K562 (cell line): ENCODE data around the gene ISYNA1. TPM values are rescaled to one million over a fixed set of nuclear protein-coding genes. Genes with fewer than 3 reads are reported as not detected.

ENCODE experiments used
- BCOR ChIP-seq: fragments of 450-650 bp; IDR thresholded peaks from 2 replicates; pipeline ENCODE4 v1.6.1; 2016
- EHMT2 ChIP-seq: fragments of 450-650 bp; IDR thresholded peaks from 2 replicates; pipeline ENCODE4 v1.6.1; 2018; ENCODE audit warnings: antibody characterized with exemption
- ESRRA ChIP-seq: fragments of 450-650 bp; IDR thresholded peaks from 2 replicates; pipeline ENCODE4 v1.6.1; 2014; ENCODE audit warnings: low read depth, mild to moderate bottlenecking, moderate library complexity, borderline replicate concordance
- ETS2 ChIP-seq: IDR thresholded peaks from 2 replicates; pipeline ENCODE4 v1.6.1; 2016; ENCODE audit warnings: borderline replicate concordance, missing genetic modification characterization, mild to moderate bottlenecking, moderate library complexity, missing compliant biosample characterization; ENCODE audit not compliant: poor library complexity, severe bottlenecking
- EWSR1 ChIP-seq: fragments of 450-650 bp; IDR thresholded peaks from 2 replicates; pipeline ENCODE4 v1.6.1; 2018; ENCODE audit warnings: borderline replicate concordance, mild to moderate bottlenecking, low read depth, moderate library complexity; ENCODE audit not compliant: partially characterized antibody
- GABPB1 ChIP-seq: sonication (generic); formaldehyde crosslinking; IDR thresholded peaks from 2 replicates; pipeline ENCODE4 v1.8.0; 2022; ENCODE audit warnings: mild to moderate bottlenecking, missing genetic modification reagents
- GABPB2 ChIP-seq: fragments of 250-450 bp; sonication (Bioruptor Pico); conservative IDR thresholded peaks from 2 replicates; pipeline ENCODE4 v1.5.1; 2021; ENCODE audit warnings: mild to moderate bottlenecking
- GTF2A2 ChIP-seq: IDR thresholded peaks from 2 replicates; pipeline ENCODE4 v1.6.1; 2016; ENCODE audit warnings: mild to moderate bottlenecking, missing genetic modification characterization, missing compliant biosample characterization
- KDM1A ChIP-seq, 2 experiments: fragments of 450-650 bp; IDR thresholded peaks; 2 replicates each; pipeline ENCODE4 v1.6.1; 2016; ENCODE audit warnings: mild to moderate bottlenecking in 2 of 2
- NCOA4 ChIP-seq: fragments of 450-650 bp; IDR thresholded peaks from 2 replicates; pipeline ENCODE4 v1.6.1; 2018; ENCODE audit warnings: mild to moderate bottlenecking; ENCODE audit not compliant: partially characterized antibody
- PRMT5 ChIP-seq: sonication (generic); formaldehyde crosslinking; IDR thresholded peaks from 2 replicates; pipeline ENCODE4 v1.5.0; 2020; ENCODE audit warnings: missing genetic modification reagents
- RAD21 ChIP-seq, 2 experiments: fragments of 250-450 bp in 1 of 2; fragments of 450-650 bp in 1 of 2; sonication (Bioruptor Pico) in 1 of 2; formaldehyde crosslinking in 1 of 2; IDR thresholded peaks in 1 of 2; conservative IDR thresholded peaks in 1 of 2; 2 replicates each; pipeline versions ENCODE4 v1.4.0 to v1.8.0; 2020 to 2022; ENCODE audit warnings: mild to moderate bottlenecking in 2 of 2, moderate library complexity in 1 of 2
- SMAD1 ChIP-seq: fragments of 150-350 bp; IDR thresholded peaks from 2 replicates; pipeline ENCODE4 v1.6.1; 2014; ENCODE audit warnings: low read length, low read depth; ENCODE audit not compliant: partially characterized antibody
- TCF3 ChIP-seq: sonication (generic); formaldehyde crosslinking; IDR thresholded peaks from 2 replicates; pipeline ENCODE4 v1.4.0; 2020; ENCODE audit warnings: mild to moderate bottlenecking, missing genetic modification reagents
- ZKSCAN1 ChIP-seq: fragments of 150-350 bp; IDR thresholded peaks from 2 replicates; pipeline ENCODE4 v1.6.1; 2016; ENCODE audit warnings: low read depth, low read length
- ZNF174 ChIP-seq: fragments of 250-450 bp; sonication (Bioruptor Pico); IDR thresholded peaks from 2 replicates; pipeline ENCODE4 v1.4.0; 2020; ENCODE audit warnings: mild to moderate bottlenecking
- ZZZ3 ChIP-seq: fragments of 450-650 bp; IDR thresholded peaks from 2 replicates; pipeline ENCODE4 v1.6.1; 2016; ENCODE audit warnings: antibody characterized with exemption, mild to moderate bottlenecking, moderate library complexity
- polyA plus RNA-seq, 8 experiments: library from polyadenylated mRNA; depleted of rRNA in 4 of 8; stranded (reverse) in 5 of 8; unstranded in 3 of 8; fragments of >200 nt; fragmentation: Nextera tagmentation in 2 of 8; fragmentation: Illumina TruSeq in 1 of 8; extraction: Ambion mirVana in 2 of 8; extraction: Trizol in 1 of 8; gene quantifications; 2 replicates each; pipeline versions ENCODE4 v1.2.1 to v1.2.3, GENCODE V29; 2011 to 2014; ENCODE audit warnings: inconsistent platforms in 1 of 8, missing spikeins in 1 of 8
- total RNA-seq, 7 experiments: library from RNA; depleted of rRNA in 6 of 7; stranded (reverse); fragments of >200 nt in 6 of 7; fragmentation: Illumina TruSeq in 2 of 7; extraction: Trizol in 2 of 7; gene quantifications; 2 replicates each; pipeline versions ENCODE4 v1.2.1 to v1.2.3, GENCODE V29; 2011 to 2021; ENCODE audit warnings: low replicate concordance in 1 of 7
- TF ChIP-seq, protein P1 (sequence below), 3 experiments: fragments of 200-800 bp in 1 of 3; sonication (Bioruptor generic) in 1 of 3; sonication (generic) in 1 of 3; formaldehyde crosslinking in 1 of 3; IDR thresholded peaks; 2 replicates each; pipeline versions ENCODE4 v1.6.1 to v1.8.0; 2016 to 2022; ENCODE audit warnings: mild to moderate bottlenecking in 2 of 3, missing compliant biosample characterization in 2 of 3, missing genetic modification characterization in 2 of 3, missing genetic modification reagents in 1 of 3
- TF ChIP-seq, protein P2 (sequence below): fragments of 250-450 bp; sonication (Bioruptor Pico); IDR thresholded peaks from 2 replicates; pipeline ENCODE4 v1.5.1; 2021; ENCODE audit warnings: mild to moderate bottlenecking
- TF ChIP-seq, protein P3 (sequence below): fragments of 450-650 bp; IDR thresholded peaks from 2 replicates; pipeline ENCODE4 v1.6.1; 2016; ENCODE audit warnings: missing biosample characterization, missing genetic modification characterization
- TF ChIP-seq, protein P4 (sequence below): sonication (generic); formaldehyde crosslinking; IDR thresholded peaks from 2 replicates; pipeline ENCODE4 v1.8.1; 2023; ENCODE audit warnings: mild to moderate bottlenecking, missing genetic modification reagents

The ISYNA1 gene
- total and polyA plus RNA-seq, 9 of the 15 experiments (the other 6 are each of a cell fraction or from before 2014, with no cell fraction given): 21.8 to 460 (median 93.2) TPM

DNA sequence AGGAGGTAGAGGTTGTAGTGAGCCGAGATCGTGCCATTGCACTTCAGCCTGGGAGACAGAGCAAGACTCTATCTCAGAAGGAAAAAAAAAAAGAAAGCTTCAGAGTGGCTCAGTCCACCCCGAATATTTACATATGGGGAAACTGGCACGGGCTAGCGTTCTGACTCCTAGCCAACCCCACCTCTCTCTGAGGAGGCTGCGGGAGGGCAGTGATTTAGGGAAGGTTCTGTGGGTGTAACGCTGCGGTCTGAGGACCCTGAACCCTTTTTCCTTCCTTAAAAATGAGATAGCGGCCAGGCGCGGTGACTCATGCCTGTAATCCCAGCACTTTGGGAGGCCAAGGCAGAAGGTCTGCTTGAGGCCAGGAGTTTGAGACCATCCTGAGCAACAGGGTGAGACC, 45.5 kb downstream of the ISYNA1 start (continued):
- TF ChIP-seq, protein P1, sequence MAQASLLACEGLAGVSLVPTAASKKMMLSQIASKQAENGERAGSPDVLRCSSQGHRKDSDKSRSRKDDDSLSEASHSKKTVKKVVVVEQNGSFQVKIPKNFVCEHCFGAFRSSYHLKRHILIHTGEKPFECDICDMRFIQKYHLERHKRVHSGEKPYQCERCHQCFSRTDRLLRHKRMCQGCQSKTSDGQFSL (CRISPR knock-in tag; IDR thresholded peaks at IDR 0.05): no peak
- TF ChIP-seq, protein P1 (tag; IDR thresholded peaks at IDR 0.05): no peak
- TF ChIP-seq ZZZ3 (no peak), SMAD1 (no peak), GTF2A2 (no peak), KDM1A (IDR thresholded peaks at IDR 0.05) (peak; percentile 95), NCOA4 (no peak), TCF3 (CRISPR knock-in tag) (peak; percentile 49), GABPB1 (CRISPR knock-in tag) (no peak), ETS2 (tag) (no peak), EWSR1 (no peak), BCOR (0 out of 2 replicates have a peak, but pooled peaks have one; percentile 6), EHMT2 (no peak), ESRRA (peak; percentile 13; the same call in 1 of the 2 replicates), GABPB2 (CRISPR knock-in tag) (no peak), PRMT5 (CRISPR knock-in tag) (no peak), ZKSCAN1 (no peak), ZNF174 (CRISPR knock-in tag) (no peak), RAD21 (CRISPR knock-in tag; conservative IDR thresholded peaks at IDR 0.05 in 1 of 2, IDR thresholded peaks at IDR 0.05 in 1 of 2) (no peak)
- TF ChIP-seq, protein P2, sequence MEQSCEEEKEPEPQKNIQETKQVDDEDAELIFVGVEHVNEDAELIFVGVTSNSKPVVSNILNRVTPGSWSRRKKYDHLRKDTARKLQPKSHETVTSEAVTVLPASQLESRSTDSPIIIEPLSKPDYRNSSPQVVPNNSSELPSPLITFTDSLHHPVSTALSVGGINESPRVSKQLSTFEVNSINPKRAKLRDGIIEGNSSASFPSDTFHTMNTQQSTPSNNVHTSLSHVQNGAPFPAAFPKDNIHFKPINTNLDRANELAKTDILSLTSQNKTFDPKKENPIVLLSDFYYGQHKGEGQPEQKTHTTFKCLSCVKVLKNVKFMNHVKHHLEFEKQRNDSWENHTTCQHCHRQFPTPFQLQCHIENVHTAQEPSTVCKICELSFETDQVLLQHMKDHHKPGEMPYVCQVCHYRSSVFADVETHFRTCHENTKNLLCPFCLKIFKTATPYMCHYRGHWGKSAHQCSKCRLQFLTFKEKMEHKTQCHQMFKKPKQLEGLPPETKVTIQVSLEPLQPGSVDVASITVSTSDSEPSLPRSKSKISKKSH: no peak
- TF ChIP-seq, protein P3, sequence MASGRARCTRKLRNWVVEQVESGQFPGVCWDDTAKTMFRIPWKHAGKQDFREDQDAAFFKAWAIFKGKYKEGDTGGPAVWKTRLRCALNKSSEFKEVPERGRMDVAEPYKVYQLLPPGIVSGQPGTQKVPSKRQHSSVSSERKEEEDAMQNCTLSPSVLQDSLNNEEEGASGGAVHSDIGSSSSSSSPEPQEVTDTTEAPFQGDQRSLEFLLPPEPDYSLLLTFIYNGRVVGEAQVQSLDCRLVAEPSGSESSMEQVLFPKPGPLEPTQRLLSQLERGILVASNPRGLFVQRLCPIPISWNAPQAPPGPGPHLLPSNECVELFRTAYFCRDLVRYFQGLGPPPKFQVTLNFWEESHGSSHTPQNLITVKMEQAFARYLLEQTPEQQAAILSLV (tag): no peak
- TF ChIP-seq, protein P4, sequence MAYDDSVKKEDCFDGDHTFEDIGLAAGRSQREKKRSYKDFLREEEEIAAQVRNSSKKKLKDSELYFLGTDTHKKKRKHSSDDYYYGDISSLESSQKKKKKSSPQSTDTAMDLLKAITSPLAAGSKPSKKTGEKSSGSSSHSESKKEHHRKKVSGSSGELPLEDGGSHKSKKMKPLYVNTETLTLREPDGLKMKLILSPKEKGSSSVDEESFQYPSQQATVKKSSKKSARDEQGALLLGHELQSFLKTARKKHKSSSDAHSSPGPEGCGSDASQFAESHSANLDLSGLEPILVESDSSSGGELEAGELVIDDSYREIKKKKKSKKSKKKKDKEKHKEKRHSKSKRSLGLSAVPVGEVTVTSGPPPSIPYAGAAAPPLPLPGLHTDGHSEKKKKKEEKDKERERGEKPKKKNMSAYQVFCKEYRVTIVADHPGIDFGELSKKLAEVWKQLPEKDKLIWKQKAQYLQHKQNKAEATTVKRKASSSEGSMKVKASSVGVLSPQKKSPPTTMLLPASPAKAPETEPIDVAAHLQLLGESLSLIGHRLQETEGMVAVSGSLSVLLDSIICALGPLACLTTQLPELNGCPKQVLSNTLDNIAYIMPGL (CRISPR knock-in tag): no peak
